ENCODE data around the gene ZNF575. TPM values are rescaled to one million over a fixed set of nuclear protein-coding genes. Genes with fewer than 3 reads are reported as not detected.

ZNF575 gene, protein sequence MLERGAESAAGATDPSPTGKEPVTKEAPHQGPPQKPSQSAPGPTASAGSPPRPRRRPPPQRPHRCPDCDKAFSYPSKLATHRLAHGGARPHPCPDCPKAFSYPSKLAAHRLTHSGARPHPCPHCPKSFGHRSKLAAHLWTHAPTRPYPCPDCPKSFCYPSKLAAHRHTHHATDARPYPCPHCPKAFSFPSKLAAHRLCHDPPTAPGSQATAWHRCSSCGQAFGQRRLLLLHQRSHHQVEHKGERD
- total RNA-seq, result 1 to 10 TPM; 1.3 to 5.9 (median 3.9) TPM
- 1 to 10 TPM; 1.2 to 1.7 TPM for polyA plus RNA-seq
- long read RNA-seq, donor 1, partial matches to known transcripts, result 1 of 5 reads
- long read RNA-seq, donor 1, other reads (novel, unspliced or antisense), result 4 of 5 reads
- long read RNA-seq, donor 2, partial matches to known transcripts, result 0 of 1 reads
- long read RNA-seq, donor 2, other reads (novel, unspliced or antisense), result 0 of 1 reads
- long read RNA-seq, donor 3, partial matches to known transcripts, result 3 of 6 reads
- long read RNA-seq, donor 3, other reads (novel, unspliced or antisense), result 0 of 6 reads

DNA sequence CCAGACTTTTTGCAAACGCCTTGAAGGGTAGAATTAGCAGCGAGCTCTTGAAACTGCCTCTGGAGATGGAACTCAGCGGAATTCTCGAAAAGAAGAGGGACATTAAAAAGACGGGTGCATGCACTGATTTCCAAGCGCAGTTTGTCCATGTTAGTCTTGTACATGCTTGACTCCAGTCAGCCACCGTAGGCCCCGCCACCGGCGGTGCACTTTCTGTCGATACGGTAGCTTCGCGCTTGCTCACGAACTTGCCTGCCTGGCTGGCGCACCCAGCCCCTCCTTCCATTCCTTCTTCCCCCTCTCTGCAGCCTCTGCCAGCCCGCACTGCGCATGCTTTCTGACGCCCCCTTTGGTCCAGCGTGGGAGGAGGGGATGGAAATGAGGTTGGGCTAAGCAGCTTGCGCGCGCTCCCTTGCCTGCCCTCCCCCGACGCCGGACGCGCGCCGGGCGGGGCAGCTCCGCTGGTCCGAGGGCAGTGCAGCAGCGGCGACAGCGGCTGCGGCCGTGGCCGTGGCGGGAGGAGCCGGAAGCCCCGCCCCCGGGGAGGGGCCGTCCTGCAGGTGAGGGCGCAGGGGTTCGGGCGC, at the start of gene ZNF575:
Gene ZNF575 (plus strand): TSS at position 227 of the 584 bp plus-strand sequence. CDS start 1,235 bp downstream, outside the sequence.
- H3K27ac ChIP-seq, result peak within 1 kb of the TSS; percentile 5 to 74
- intact Hi-C loops (cut with DNase I), result loop anchor here in 1 of 4 donors (5.0 kb wide), 1 partner anchor 64 kb away; the partner anchor contains the start of genes IRGQ and ZNF576
- DNase-seq, result peak; percentile 88 to 93 (median 92)
- TF ChIP-seq EP300 (IDR thresholded peaks at IDR 0.05), result no peak
- no peak for TF ChIP-seq POLR2A (IDR thresholded peaks at IDR 0.05)
- TF ChIP-seq, protein P1, sequence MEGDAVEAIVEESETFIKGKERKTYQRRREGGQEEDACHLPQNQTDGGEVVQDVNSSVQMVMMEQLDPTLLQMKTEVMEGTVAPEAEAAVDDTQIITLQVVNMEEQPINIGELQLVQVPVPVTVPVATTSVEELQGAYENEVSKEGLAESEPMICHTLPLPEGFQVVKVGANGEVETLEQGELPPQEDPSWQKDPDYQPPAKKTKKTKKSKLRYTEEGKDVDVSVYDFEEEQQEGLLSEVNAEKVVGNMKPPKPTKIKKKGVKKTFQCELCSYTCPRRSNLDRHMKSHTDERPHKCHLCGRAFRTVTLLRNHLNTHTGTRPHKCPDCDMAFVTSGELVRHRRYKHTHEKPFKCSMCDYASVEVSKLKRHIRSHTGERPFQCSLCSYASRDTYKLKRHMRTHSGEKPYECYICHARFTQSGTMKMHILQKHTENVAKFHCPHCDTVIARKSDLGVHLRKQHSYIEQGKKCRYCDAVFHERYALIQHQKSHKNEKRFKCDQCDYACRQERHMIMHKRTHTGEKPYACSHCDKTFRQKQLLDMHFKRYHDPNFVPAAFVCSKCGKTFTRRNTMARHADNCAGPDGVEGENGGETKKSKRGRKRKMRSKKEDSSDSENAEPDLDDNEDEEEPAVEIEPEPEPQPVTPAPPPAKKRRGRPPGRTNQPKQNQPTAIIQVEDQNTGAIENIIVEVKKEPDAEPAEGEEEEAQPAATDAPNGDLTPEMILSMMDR (IDR thresholded peaks at IDR 0.05), result peak in 1 of 3 donors; percentile 10
- peaks cover 5% of the 10 kb centered on the region for H3K4me1 ChIP-seq (ENCODE audit: insufficient read depth)
- no peaks in the 10 kb centered on the region for H3K36me3 ChIP-seq
- H3K27me3 ChIP-seq, result no peaks in the 10 kb centered on the region
- 0 to 1% (median 0%) methylated on average over 33 to 47 of the region's 47 CpGs for WGBS, 3 donors
- H3K4me3 ChIP-seq, result peak within 1 kb of the TSS; percentile 65
- no peaks in the 10 kb centered on the region for H3K9me3 ChIP-seq

DNA sequence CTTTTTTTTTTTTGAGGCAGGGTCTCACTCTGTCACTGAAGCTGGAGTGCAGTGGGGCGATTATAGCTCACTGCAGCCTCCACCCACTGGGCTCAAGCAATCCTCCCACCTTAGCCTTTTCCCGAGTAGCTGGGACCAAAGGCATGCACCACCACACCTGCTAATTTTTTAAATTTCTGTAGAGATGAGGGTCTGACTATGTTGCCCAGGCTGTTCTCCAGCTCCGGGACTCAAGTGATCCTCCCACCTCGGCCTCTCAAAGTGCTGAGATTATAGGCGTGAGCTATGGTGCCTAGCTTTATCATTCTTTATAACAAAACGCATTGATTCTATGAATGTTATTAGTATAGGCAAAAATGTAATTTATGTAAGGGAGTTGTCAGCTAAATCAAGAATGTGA, 49.7 kb upstream of the ZNF575 start:
- Histone ChIP-seq H3K27ac (no peak overlapping the region), H3K27me3 (no peaks in the 10 kb centered on the region), H3K9me3 (no peaks in the 10 kb centered on the region), H3K36me3 (no peaks in the 10 kb centered on the region), H3K4me1 (ENCODE audit: insufficient read depth) (no peaks in the 10 kb centered on the region), H3K4me3 (no peak overlapping the region)
- DNase-seq, result no peak
- TF ChIP-seq, protein P1 (IDR thresholded peaks at IDR 0.05), result no peak
- TF ChIP-seq POLR2A (IDR thresholded peaks at IDR 0.05) (no peak), EP300 (IDR thresholded peaks at IDR 0.05) (no peak)
- intact Hi-C loops (cut with DNase I), result no loop called here
- WGBS, 3 donors, result 91 to 95% (median 94%) methylated on average over 6 of the region's 6 CpGs

DNA sequence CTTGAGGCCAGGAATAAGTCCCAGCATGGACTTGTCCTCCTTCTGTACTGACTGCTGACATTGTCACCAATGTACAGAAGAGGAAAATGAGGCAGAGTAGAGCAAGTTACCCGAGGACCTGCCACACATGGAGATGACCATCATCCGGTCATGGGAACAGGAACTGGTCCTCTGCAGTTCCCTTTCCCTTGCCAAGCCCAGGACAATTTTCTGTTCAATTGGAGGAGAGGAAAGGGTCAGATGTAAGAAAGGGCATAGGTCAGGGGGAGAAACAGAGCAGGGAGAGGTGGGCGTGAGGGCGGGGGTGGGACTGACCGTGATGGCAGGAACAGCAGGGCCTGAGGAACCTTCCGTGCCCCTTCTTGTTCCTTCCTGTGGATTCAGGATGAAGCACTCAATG, 47.0 kb upstream of the ZNF575 start:
- 68 to 77% (median 75%) methylated on average over 6 of the region's 6 CpGs for WGBS, 3 donors
- no peak for DNase-seq
- H3K27me3 ChIP-seq, result no peaks in the 10 kb centered on the region
- intact Hi-C loops (cut with DNase I), result no loop called here
- no peaks in the 10 kb centered on the region for H3K36me3 ChIP-seq
- no peaks in the 10 kb centered on the region for H3K4me1 ChIP-seq (ENCODE audit: insufficient read depth)
- no peaks in the 10 kb centered on the region for H3K9me3 ChIP-seq
- TF ChIP-seq EP300 (IDR thresholded peaks at IDR 0.05), result no peak
- TF ChIP-seq, protein P1 (IDR thresholded peaks at IDR 0.05), result no peak
- TF ChIP-seq POLR2A (IDR thresholded peaks at IDR 0.05), result no peak
- H3K27ac ChIP-seq, result no peak overlapping the region
- H3K4me3 ChIP-seq, result no peak overlapping the region

DNA sequence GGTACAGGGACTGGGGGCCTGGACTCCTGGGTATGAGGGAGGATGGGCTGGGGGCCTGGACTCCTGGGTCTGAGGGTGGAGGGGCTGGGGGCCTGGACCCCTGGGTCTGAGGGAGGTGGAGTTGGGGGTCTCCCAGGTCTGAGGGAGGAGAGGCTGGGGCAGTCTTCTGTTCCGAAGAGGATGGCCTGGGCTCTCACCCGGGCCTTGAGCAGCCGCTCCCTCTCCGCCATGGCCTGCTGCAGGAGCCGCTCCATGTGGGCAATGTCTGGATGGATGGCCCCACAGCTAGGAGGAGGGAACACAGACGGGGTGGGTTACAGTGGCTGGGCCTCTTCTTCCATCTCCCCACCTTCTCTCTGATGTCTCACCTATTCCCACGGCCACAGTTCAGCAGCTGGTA, 46.6 kb upstream of the ZNF575 start:
- no peak overlapping the region for H3K4me3 ChIP-seq
- no peak overlapping the region for H3K27ac ChIP-seq
- no peaks in the 10 kb centered on the region for H3K27me3 ChIP-seq
- no peaks in the 10 kb centered on the region for H3K4me1 ChIP-seq (ENCODE audit: insufficient read depth)
- H3K36me3 ChIP-seq, result no peaks in the 10 kb centered on the region
- WGBS, 3 donors, result 85 to 93% (median 90%) methylated on average over 7 of the region's 7 CpGs
- intact Hi-C loops (cut with DNase I), result no loop called here
- no peak for DNase-seq
- no peaks in the 10 kb centered on the region for H3K9me3 ChIP-seq
- TF ChIP-seq EP300 (IDR thresholded peaks at IDR 0.05) (no peak), POLR2A (IDR thresholded peaks at IDR 0.05) (no peak)
- TF ChIP-seq, protein P1 (IDR thresholded peaks at IDR 0.05), result no peak
